PC-9 (cell line): ENCODE data around the gene RBM19. TPM values are rescaled to one million over a fixed set of nuclear protein-coding genes. Genes with fewer than 3 reads are reported as not detected.

Experiments
- BruUV-seq: library from RNA; stranded (reverse); fragments of 400-500 nt; replicated peaks from 2 replicates; lab custom pipeline; 2021; lab: Mats Ljungman, UMichigan
- CTCF ChIA-PET: fragments of 300-600 bp; sonication (Branson Sonifier 250); formaldehyde crosslinking; loops from one replicate; lab custom pipeline; 2022; ENCODE audit warnings: antibody characterized with exemption; lab: Charles Lee
- POLR2A ChIA-PET: fragments of 300-600 bp; sonication (Branson Sonifier 250); formaldehyde crosslinking; loops from one replicate; lab custom pipeline; 2022; ENCODE audit warnings: antibody characterized with exemption; ENCODE audit not compliant: unreplicated experiment; lab: Charles Lee
- DNase-seq, 2 experiments: peaks; one replicate each; pipeline versions ENCODE4 v3.0.0 to v3.0.0-alpha.2; 2015 to 2022; ENCODE audit warnings: mixed read lengths in 1 of 2
- H2AFZ ChIP-seq: fragments of 200-600 bp; sonication (generic); 2 replicates; pipeline ENCODE4 v1.8.1; 2017; ENCODE audit warnings: antibody characterized with exemption
- H3F3A ChIP-seq: fragments of 200-600 bp; sonication (generic); 2 replicates; pipeline ENCODE4 v1.8.1; 2017; ENCODE audit warnings: antibody characterized with exemption, mild to moderate bottlenecking, low read depth; ENCODE audit not compliant: insufficient read depth
- H3K27ac ChIP-seq: fragments of 200-600 bp; sonication (generic); 2 replicates; pipeline ENCODE4 v1.6.1; 2016; ENCODE audit warnings: mixed run types
- H3K27me3 ChIP-seq: fragments of 200-600 bp; sonication (generic); 2 replicates; pipeline ENCODE4 v1.6.1; 2016; ENCODE audit warnings: low read depth, mixed run types; ENCODE audit not compliant: insufficient read depth
- H3K36me3 ChIP-seq: fragments of 200-600 bp; sonication (generic); 2 replicates; pipeline ENCODE4 v1.6.1; 2016; ENCODE audit warnings: low read depth, mixed run types
- H3K4me1 ChIP-seq: fragments of 200-600 bp; sonication (generic); replicated peaks from 2 replicates; pipeline ENCODE4 v1.6.1; 2016; ENCODE audit warnings: mixed run types; ENCODE audit not compliant: insufficient read depth
- H3K4me2 ChIP-seq: fragments of 200-600 bp; sonication (generic); 2 replicates; pipeline ENCODE4 v1.6.1; 2017; ENCODE audit warnings: mixed run types
- H3K4me3 ChIP-seq: fragments of 200-600 bp; sonication (generic); 2 replicates; pipeline ENCODE4 v1.6.1; 2016; ENCODE audit warnings: mixed run types
- H3K79me2 ChIP-seq: fragments of 200-600 bp; sonication (generic); 2 replicates; pipeline ENCODE4 v1.6.1; 2017; ENCODE audit warnings: low read depth, mixed run types
- H3K9me2 ChIP-seq: fragments of 200-600 bp; sonication (generic); 2 replicates; pipeline ENCODE4 v1.8.1; 2017; ENCODE audit warnings: mild to moderate bottlenecking; ENCODE audit not compliant: insufficient read depth
- H3K9me3 ChIP-seq: fragments of 200-600 bp; sonication (generic); 2 replicates; pipeline ENCODE4 v1.8.1; 2016; ENCODE audit warnings: low read depth; ENCODE audit not compliant: insufficient read depth
- H4K20me1 ChIP-seq: fragments of 200-600 bp; sonication (generic); 2 replicates; pipeline ENCODE4 v1.8.1; 2017; ENCODE audit not compliant: insufficient read depth
- EZH2 ChIP-seq: fragments of 200-600 bp; sonication (generic); IDR thresholded peaks from 2 replicates; pipeline ENCODE4 v1.8.0; 2017; ENCODE audit warnings: antibody characterized with exemption, low read depth
- intact Hi-C: fragments of 100-400 bp; cut with micrococcal nuclease; formaldehyde crosslinking; loops from one replicate; pipeline ENCODE4 v1.10.0; 2022; ENCODE audit not compliant: unreplicated experiment
- total RNA-seq: library from RNA; stranded (reverse); gene quantifications from 2 replicates; pipeline ENCODE4 v1.2.3, GENCODE V29; 2021
- TF ChIP-seq, protein P1 (sequence below): fragments of 200-600 bp; sonication (generic); conservative IDR thresholded peaks from 2 replicates; pipeline ENCODE4 v1.6.1; 2017; ENCODE audit warnings: mixed run types, antibody characterized with exemption, mild to moderate bottlenecking, moderate library complexity

RBM19 gene
- total RNA-seq, 1 experiment from 2014 or later = 23.8 TPM

DNA sequence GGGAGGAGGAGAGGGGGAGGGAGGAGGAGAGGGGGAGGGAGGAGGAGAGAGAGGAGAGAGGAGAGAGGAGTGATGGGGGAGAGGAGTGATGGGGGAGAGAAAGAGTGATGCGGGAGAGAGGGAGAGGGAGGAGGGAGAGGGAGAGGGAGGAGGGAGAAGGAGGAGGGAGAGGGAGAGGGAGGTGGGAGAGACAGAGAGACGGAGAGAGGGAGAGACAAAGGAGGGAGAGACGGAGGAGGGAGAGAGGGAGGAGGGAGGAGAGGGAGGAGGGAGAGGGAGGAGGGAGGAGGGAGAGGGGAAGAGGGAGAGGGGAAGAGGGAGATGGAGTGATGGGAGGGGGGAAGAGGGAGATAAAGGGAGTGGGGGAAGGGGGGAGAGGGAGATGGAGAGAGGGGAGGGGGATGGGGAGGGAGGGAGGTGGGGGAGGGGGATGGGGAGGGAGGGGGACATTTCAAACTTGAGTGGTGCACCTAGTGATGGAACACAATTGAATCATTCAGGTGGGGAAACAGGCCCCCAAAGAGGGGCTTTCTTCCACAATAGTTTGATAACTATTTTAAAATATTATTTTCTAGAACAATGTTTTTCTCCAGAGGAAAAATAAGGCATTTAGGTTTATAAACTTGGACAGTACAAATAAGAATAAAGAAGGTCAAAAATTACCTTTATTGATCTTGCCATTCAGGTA is 46.8 kb upstream of the RBM19 start:
- ChIA-PET CTCF (no interaction called here), POLR2A (no interaction called here)
- H3K4me1 ChIP-seq = no peaks in the 10 kb centered on the region
- H3K27ac ChIP-seq = no peak overlapping the region
- H3K36me3 ChIP-seq = no peaks in the 10 kb centered on the region
- H3K4me3 ChIP-seq = no peak overlapping the region
- H3K9me3 ChIP-seq = no peaks in the 10 kb centered on the region
- peaks cover 52% of the 10 kb centered on the region for H3K27me3 ChIP-seq
- no peaks in the 10 kb centered on the region for H3F3A ChIP-seq
- no peaks in the 10 kb centered on the region for H3K79me2 ChIP-seq
- no peak for DNase-seq
- BruUV-seq = no TSS peak
- H4K20me1 ChIP-seq = no peaks in the 10 kb centered on the region
- TF ChIP-seq, protein P1, sequence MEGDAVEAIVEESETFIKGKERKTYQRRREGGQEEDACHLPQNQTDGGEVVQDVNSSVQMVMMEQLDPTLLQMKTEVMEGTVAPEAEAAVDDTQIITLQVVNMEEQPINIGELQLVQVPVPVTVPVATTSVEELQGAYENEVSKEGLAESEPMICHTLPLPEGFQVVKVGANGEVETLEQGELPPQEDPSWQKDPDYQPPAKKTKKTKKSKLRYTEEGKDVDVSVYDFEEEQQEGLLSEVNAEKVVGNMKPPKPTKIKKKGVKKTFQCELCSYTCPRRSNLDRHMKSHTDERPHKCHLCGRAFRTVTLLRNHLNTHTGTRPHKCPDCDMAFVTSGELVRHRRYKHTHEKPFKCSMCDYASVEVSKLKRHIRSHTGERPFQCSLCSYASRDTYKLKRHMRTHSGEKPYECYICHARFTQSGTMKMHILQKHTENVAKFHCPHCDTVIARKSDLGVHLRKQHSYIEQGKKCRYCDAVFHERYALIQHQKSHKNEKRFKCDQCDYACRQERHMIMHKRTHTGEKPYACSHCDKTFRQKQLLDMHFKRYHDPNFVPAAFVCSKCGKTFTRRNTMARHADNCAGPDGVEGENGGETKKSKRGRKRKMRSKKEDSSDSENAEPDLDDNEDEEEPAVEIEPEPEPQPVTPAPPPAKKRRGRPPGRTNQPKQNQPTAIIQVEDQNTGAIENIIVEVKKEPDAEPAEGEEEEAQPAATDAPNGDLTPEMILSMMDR = no peak
- no peak for TF ChIP-seq EZH2
- H3K4me2 ChIP-seq = no peak overlapping the region
- intact Hi-C loops = no loop called here
- no peaks in the 10 kb centered on the region for H3K9me2 ChIP-seq
- no peak overlapping the region for H2AFZ ChIP-seq

DNA sequence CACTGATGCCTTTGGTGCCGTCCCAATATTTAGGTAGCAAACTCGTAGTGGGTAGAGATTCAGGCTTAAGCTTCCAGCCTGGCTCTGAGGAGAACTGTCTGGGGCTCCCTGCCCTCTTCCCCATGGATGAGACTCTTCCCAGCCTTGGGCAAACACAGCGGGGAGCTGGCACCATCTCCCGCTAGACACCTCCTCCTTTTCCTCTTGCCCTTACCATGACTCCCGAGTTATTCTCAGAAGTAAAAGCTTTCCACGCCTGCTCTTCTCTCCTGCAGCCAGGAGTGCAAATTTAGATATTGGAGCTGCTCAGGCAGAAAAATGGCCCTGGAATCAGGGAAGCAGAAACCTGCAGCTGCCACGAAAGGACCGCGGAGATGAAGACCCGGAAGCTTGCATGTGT is 45.6 kb upstream of the RBM19 start:
- H3K9me3 ChIP-seq = no peaks in the 10 kb centered on the region
- H2AFZ ChIP-seq = no peak overlapping the region
- peaks cover 53% of the 10 kb centered on the region for H3K27me3 ChIP-seq
- H3K4me2 ChIP-seq = no peak overlapping the region
- no peaks in the 10 kb centered on the region for H3F3A ChIP-seq
- ChIA-PET CTCF (no interaction called here), POLR2A (no interaction called here)
- H3K79me2 ChIP-seq = no peaks in the 10 kb centered on the region
- no peaks in the 10 kb centered on the region for H3K9me2 ChIP-seq
- intact Hi-C loops = no loop called here
- H3K27ac ChIP-seq = no peak overlapping the region
- no peak overlapping the region for H3K4me3 ChIP-seq
- TF ChIP-seq, protein P1 = no peak
- no peak for TF ChIP-seq EZH2
- no peaks in the 10 kb centered on the region for H3K4me1 ChIP-seq
- BruUV-seq = no TSS peak
- no peaks in the 10 kb centered on the region for H4K20me1 ChIP-seq
- DNase-seq = no peak
- H3K36me3 ChIP-seq = no peaks in the 10 kb centered on the region

DNA sequence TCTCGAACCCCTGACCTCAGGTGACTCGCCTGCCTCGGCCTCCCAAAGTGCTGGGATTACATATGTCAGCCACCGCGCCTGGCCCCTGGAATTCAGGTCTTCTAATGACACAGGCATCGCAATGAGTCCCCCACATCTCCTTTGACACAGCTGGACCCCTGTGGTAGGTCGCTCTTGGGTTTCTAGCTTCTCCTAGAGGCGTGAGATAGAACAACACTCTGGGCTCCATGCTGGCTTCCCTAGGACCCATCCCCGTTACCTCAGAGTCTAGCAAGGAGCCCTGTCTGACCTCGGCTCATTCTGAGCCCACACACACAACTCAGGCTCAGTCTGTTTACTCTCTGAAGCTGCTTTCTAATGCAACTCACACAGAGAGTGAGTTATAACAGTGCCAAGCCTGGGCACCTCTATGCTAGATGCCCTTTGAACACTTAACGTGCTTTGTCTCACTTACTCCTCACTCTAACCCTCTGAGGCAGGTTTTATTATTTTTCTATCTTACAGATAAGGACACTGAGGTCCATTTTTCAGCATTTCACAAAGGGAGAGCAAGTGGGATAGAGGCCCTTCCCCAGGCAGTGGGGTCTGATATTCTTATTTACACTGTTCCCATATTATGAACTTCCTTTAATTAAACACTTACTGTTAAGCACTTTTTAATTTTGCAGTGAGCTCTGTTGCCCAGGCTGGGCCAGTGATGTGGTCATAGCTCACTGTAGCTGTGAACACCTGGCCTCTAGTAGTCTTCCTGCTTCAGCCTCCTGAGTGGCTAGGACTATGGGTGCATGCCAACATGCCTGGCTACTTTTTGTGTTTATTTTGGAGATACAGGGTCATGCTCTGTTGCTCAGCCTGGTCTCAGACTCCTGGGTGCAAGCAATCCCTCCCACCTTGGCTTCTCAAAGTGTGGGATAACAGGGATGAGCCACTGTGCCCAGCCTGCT is 40.6 kb upstream of the RBM19 start:
- ChIA-PET POLR2A (no interaction called here), CTCF (no interaction called here)
- TF ChIP-seq, protein P1 = no peak
- TF ChIP-seq EZH2 = no peak
- no TSS peak for BruUV-seq
- no peak for DNase-seq
- no peaks in the 10 kb centered on the region for H3K79me2 ChIP-seq
- no peaks in the 10 kb centered on the region for H3K4me1 ChIP-seq
- H2AFZ ChIP-seq = no peak overlapping the region
- no peaks in the 10 kb centered on the region for H3F3A ChIP-seq
- H4K20me1 ChIP-seq = no peaks in the 10 kb centered on the region
- no peaks in the 10 kb centered on the region for H3K36me3 ChIP-seq
- H3K27ac ChIP-seq = no peak overlapping the region
- no peaks in the 10 kb centered on the region for H3K9me3 ChIP-seq
- no peak overlapping the region for H3K4me3 ChIP-seq
- H3K9me2 ChIP-seq = no peaks in the 10 kb centered on the region
- no peak overlapping the region for H3K4me2 ChIP-seq
- intact Hi-C loops = no loop called here
- peaks cover 83% of the 10 kb centered on the region for H3K27me3 ChIP-seq
